Right renal pelvis (tissue), 4 donors: ENCODE data around the gene SELENOW. TPM values are rescaled to one million over a fixed set of nuclear protein-coding genes. Genes with fewer than 3 reads are reported as not detected.
"Not testable (repeated sequence)": the region's sequence is repeated elsewhere in the genome, so short reads cannot be mapped to it uniquely, and the experiment has no call there.

Experiments used
- DNase-seq, 4 donors: peaks; one replicate each; pipeline ENCODE4 v3.0.0-alpha.2; 2013; ENCODE audit warnings: low read depth in 4 of 4, low spot score in 3 of 4, missing footprints in 1 of 4
- polyA plus RNA-seq, 4 donors: library from polyadenylated mRNA; unstranded; fragments of 120-200 nt; gene quantifications; one replicate each; pipeline ENCODE4 v1.2.1, GENCODE V29; 2013; ENCODE audit not compliant: insufficient read length in 4 of 4

The SELENOW gene
- polyA plus RNA-seq = 100 to 1,000 TPM; 133 to 161 (median 144) TPM

GRCh38 chr19:47778049-47778953, at the start of gene SELENOW:
Gene SELENOW (plus strand): TSS chr19:47778703. CDS start chr19:47778786, 83 bp downstream.
- peak; percentile 54 to 85 (median 75) for DNase-seq

GRCh38 chr19:47729468-47729798, 49.1 kb upstream of the SELENOW start:
- DNase-seq = no peak

- no peak for DNase-seq
Measured at GRCh38 chr19:47729799-47730520, 48.5 kb upstream of the SELENOW start.

GRCh38 chr19:47730521-47730889, 48.0 kb upstream of the SELENOW start:
- no peak for DNase-seq

- DNase-seq = no peak
Measured at GRCh38 chr19:47730910-47731309, 47.6 kb upstream of the SELENOW start.

- no peak for DNase-seq
Measured at GRCh38 chr19:47735131-47735530, 43.4 kb upstream of the SELENOW start.

GRCh38 chr19:47740866-47741519, 37.5 kb upstream of the SELENOW start:
- no peak for DNase-seq

GRCh38 chr19:47741544-47742140, 36.9 kb upstream of the SELENOW start:
- DNase-seq = no peak

- DNase-seq = no peak
Measured at GRCh38 chr19:47742634-47743033, 35.9 kb upstream of the SELENOW start.

- peak; percentile 93 to 94 (median 93) for DNase-seq
Measured at GRCh38 chr19:47745010-47745901, 33.2 kb upstream of the SELENOW start, which contains the start of gene NOP53. Gene NOP53 (plus strand): TSS chr19:47745546. CDS start chr19:47745560, 14 bp downstream.

- not testable (repeated sequence) for DNase-seq
Measured at GRCh38 chr19:47746129-47746528, 32.4 kb upstream of the SELENOW start.

GRCh38 chr19:47749326-47749725, 29.2 kb upstream of the SELENOW start:
- no peak for DNase-seq

GRCh38 chr19:47750752-47751151, 27.8 kb upstream of the SELENOW start:
- DNase-seq = no peak

GRCh38 chr19:47752440-47753211, 25.9 kb upstream of the SELENOW start:
- DNase-seq = no peak

- DNase-seq = no peak
Measured at GRCh38 chr19:47754206-47755064, 24.1 kb upstream of the SELENOW start.

GRCh38 chr19:47755065-47755761, 23.3 kb upstream of the SELENOW start:
- no peak for DNase-seq
